Measurements from ENCODE around the gene CCDC90B.
"Not testable (repeated sequence)": the region's sequence is repeated elsewhere in the genome, so short reads cannot be mapped to it uniquely, and the experiment has no call there.

CCDC90B gene

GRCh38 chr11:83285151-83285770 is 906 bp downstream of the CCDC90B start:
- DNase-seq: no peak

DNA sequence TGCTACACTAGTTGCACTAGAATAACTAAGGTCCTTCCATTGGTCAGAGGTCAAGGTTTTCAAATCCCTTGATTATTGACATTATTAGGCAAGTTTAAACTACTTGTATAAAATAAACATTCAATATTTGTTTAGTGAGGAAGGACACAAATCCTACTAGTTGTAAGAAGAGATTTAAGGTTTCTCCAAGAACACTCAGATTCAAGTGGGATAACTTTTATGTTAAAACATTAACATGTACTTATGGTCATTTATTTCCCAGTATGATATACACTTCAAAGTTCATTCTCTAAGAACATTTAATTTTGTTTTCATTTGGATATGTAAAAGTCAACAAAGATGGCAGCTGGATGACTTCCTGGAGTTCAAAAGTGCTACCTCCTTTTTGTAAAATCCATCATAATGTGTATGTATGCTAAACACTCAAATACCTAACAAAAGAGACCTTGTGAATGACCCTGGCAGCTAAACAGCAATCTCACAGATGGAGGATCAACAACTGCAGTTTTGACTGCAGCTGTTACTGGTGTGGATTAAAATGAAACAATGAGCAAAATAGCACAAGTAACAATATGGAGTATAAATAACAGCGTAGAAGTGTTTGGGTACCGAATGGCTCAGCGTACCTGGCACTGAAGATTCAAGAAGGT is 1.5 kb downstream of the CCDC90B start:
- DNase-seq: no peak

DNA sequence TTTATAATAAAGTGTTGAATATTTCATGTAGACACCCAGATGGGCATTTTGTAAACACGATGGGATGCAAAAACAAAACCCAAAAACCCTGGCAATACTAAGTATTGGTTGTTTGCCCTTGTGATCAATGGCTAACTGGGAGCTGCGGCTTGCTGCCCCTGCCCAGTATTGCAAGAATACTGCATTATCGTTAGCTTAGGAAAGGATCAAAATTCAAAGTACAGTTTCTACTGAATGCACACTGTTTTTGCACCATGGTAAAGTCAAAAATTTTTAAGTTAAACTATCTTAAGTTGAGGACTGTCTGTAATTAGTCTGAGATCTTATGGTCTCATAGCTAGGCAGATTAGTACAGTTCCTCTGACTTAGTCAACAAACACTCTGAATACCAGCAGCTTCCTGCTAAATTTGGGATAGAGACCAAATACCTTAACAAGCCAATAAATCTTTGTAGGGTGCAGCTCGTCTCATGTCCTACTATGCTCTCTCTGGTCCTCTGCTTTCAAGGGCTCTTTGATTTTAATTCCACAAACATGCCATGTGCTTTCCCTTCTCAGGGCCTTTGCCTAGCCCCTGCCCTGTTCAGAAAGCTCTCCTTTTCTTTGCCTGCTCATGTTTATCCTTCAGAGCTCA is 4.0 kb downstream of the CCDC90B start:
- no peak for DNase-seq

DNA sequence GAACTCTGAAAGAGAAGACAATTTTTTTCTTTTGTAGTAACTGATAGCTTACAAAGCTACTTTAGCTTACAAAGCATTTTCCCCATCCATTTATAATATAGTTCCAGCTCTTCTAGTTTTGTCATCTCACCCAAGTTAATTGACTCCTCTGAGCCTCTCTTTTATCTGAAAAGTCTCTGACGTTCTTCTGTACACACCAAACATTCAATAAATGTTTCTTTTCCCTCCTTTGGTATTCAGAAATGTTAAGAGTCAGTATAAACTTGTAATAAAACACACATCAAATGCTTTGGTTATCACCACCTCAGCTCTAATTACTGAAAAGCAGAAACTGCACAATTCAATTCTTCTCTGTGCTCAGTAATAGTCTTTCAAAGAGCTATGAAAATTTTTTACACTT is 5.9 kb downstream of the CCDC90B start:
- DNase-seq: no peak

DNA sequence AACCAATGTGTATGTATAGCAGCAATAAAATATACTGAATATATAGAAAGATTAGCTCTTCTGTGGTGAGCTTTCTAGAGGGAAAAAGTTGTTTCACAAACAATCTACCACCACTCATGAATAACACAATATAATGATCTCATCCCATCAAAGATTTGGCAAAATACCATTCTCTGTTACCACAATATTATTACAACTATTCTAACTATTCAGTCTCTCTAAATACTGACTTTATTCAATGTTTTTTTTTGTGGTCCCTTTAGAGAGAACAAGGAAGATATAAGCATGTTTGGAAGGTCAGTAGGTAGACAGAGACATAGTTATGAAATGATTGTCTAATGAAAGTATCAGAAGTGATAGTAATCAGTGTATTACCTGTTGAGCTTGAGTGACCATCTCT is 7.8 kb downstream of the CCDC90B start:
- DNase-seq: no peak

GRCh38 chr11:83275888-83276641 is 10.1 kb downstream of the CCDC90B start:
- DNase-seq: no peak

DNA sequence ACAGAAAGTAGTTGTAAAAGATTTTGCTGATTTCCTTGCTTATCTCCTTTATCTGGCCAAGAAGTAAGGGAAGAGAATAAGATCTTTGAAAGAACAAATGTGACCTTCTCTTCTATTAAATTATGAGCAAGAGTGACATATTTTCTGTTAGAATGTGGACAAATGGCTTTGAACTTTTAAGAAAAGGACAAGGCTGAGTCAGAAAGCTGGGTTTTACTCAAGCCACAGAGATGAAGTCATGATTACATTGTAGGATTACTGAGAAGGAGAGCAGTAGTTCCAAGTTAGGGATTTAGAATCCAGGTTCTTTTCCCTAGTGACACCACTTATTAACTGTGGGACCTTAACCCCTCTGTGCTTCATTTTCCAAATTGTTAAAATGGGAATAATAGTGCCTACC is 13.5 kb downstream of the CCDC90B start:
- no peak for DNase-seq

- not testable (repeated sequence) for DNase-seq
These were observed 14.4 kb downstream of the CCDC90B start for GRCh38 chr11:83271734-83272133.

- not testable (repeated sequence) for DNase-seq
These were observed 17.1 kb downstream of the CCDC90B start for GRCh38 chr11:83269080-83269479.

- no peak for DNase-seq
These were observed 20.8 kb downstream of the CCDC90B start for GRCh38 chr11:83265331-83265730.

- DNase-seq: no peak
These were observed 26.6 kb downstream of the CCDC90B start for GRCh38 chr11:83259559-83259958.

GRCh38 chr11:83257761-83258168 is 28.4 kb downstream of the CCDC90B start:
- no peak for DNase-seq

DNA sequence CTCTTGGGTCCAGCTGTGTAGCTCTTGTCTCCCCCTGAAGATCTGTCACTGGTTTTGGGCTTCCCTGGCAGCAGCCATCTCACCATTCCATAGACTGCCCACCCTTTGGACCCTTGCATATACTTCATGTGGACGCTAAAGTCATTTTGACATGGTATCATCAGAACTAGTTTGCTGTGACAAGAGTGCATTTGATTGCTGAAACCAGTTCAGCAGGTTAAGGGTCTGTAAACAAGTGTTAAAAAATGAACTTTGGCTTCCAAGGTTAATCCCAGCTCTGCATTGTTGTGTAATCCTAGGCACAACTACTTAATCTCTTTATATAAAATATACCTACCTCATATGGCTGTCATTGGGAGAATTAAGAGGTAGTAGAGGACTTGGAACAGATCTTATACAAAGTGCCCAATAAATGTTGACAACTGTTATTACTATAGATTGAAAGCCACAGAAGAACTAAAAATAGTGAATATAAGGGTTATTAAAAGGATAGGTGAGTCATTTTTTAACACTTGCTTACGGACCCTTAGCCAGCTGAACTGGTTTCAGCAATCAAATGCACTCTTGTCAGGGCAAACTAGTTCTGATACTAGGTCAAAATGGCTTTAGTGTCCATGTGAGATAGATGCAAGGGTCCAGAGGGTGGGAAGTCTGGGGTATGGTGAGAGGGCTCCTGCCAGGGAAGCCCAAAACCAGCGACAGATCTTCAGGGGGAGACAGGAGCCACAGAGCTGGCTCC is 29.4 kb downstream of the CCDC90B start:
- no peak for DNase-seq

DNA sequence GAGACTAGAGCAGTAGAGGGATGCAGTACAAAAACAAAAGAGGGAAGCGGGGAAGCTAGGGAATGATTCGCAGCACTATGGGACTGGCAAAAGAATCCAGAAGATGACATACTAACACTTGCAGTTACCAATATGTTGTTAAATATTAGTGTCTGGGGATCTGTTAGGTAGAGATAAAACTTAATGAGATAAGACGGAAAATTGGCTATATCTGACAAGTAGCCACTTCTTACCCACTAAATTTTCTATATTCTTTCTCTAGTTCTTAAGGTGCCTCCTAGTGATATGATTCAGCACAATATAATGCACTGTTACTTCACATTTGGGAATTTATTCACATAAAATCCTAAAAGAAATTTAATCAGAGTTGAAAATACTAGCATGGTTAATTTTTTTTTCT is 30.8 kb downstream of the CCDC90B start:
- DNase-seq: no peak

- DNase-seq: no peak
These were observed 33.2 kb downstream of the CCDC90B start for GRCh38 chr11:83252941-83253340.

DNA sequence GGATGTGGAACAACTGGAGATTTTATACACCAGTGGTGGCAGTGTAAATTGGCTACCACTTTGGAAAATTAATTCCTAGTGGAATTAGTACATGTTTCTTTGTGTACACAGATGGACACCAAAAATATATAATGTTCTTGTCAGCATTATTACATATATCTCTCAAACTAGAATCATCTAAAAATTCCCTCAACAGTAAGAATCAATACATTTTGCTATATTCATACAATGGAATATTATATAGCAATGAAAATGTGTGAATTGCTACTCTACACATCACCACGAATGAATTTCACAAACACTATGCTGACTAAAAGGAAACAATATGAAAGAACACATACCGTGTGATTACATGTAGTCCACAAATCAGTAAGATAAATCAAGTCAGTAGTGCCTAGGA is 33.9 kb downstream of the CCDC90B start:
- no peak for DNase-seq

DNA sequence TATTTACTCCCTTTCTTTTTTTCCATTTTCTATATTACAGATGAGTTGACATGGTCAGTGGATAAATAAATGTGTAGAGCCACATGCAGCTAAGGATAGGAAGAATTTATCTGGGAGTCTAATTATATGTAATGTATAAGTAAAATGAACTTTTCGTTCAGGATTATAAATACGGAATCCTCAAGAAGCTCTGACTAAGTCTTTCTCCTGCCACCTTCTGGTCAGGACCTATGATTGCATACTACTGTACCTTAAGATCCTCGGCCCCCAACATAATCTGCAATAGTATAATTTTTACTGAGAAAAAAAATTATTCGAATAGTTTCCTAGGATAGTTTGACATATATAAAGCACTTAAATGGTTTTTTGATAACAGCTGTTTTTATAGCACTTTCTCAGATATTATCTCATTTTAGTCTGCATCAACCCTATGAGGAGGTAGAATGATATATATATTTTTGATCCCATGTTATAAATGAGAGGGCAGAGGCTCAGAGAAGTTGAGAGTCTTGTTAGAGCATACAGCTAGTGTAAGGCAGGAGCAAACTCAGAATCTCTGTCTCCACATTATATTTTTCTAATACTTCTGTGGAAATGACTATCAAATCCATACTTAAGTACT is 36.1 kb downstream of the CCDC90B start:
- no peak for DNase-seq

GRCh38 chr11:83249445-83249844 is 36.7 kb downstream of the CCDC90B start:
- DNase-seq: no peak

- no peak for DNase-seq
These were observed 44.7 kb downstream of the CCDC90B start for GRCh38 chr11:83241291-83241946.

DNA sequence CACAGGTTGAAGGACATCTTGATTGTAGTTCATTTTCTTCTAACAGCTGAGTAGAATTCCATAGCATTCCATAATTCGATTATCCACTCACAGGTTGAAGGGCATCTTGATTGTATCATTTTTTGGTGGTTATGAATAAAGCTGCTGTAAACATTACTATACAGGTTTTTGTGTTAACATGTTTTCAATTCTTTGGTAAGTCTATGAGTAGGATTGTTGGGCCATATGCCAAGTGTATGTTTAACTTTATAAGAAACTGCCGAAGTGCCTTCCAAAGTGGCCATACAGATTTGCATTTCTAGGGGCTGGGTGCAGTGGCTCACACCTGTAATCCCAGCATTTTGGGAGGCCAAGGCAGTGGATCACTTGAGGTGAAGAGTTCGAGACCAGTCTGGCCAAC is 48.1 kb downstream of the CCDC90B start:
- DNase-seq: no peak

DNA sequence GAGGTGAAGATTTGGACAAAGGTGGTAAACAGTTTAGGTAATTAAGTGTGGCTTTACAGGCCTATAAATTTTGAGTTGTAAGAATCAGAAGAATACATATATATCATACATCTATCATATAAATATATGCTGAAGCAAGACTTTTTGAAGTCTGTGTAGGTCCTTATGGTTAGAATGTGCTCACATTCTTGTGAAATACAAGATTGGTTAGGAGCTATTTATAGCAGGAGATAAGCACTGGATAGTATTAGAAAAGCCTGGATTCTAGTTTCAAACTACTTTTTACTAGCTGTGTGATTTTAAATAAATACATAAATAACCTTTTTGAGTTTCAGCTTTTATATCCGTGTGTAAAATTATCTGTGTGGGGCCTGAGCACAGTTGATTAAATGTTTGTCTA is 50.3 kb downstream of the CCDC90B start:
- no peak for DNase-seq

- no peak for DNase-seq
These were observed 62.7 kb downstream of the CCDC90B start for GRCh38 chr11:83223457-83223856.

Measured in CD4-positive, alpha-beta T cell treated with Interleukin-15 for 1 hour (primary cell).